Adipocyte (in vitro differentiated cells): ENCODE measurements around the gene ABCG2.
A peak's percentile ranks its signal among the peaks of the same experiment; 100 is the strongest.
"Not testable (repeated sequence)": the region's sequence is repeated elsewhere in the genome, so short reads cannot be mapped to it uniquely, and the experiment has no call there.

Experiments
- DNase-seq: peaks from one replicate; pipeline ENCODE4 v3.0.0-alpha.2; 2015; ENCODE audit warnings: low read depth
- H3K27me3 ChIP-seq: replicated peaks from 2 replicates; pipeline ENCODE4 v1.7.0; 2013; ENCODE audit warnings: mild to moderate bottlenecking, low read length, moderate library complexity; ENCODE audit not compliant: control insufficient read depth, insufficient read depth
- H3K36me3 ChIP-seq: 2 replicates; pipeline ENCODE4 v1.7.0; 2013; ENCODE audit warnings: low read length, mild to moderate bottlenecking, moderate library complexity; ENCODE audit not compliant: control insufficient read depth, insufficient read depth, severe bottlenecking
- H3K4me1 ChIP-seq: 2 replicates; pipeline ENCODE4 v1.7.0; 2013; ENCODE audit warnings: mild to moderate bottlenecking, low read length, moderate library complexity; ENCODE audit not compliant: control insufficient read depth, insufficient read depth
- H3K4me3 ChIP-seq: 2 replicates; pipeline ENCODE4 v1.7.0; 2013; ENCODE audit warnings: mild to moderate bottlenecking, low read length, moderate library complexity
- H3K9ac ChIP-seq: 2 replicates; pipeline ENCODE4 v1.7.0; 2013; ENCODE audit warnings: mild to moderate bottlenecking, low read length, moderate library complexity
- H3K9me3 ChIP-seq: 2 replicates; pipeline ENCODE4 v1.7.0; 2013; ENCODE audit warnings: mild to moderate bottlenecking, low read length, moderate library complexity; ENCODE audit not compliant: control insufficient read depth

The ABCG2 gene

DNA sequence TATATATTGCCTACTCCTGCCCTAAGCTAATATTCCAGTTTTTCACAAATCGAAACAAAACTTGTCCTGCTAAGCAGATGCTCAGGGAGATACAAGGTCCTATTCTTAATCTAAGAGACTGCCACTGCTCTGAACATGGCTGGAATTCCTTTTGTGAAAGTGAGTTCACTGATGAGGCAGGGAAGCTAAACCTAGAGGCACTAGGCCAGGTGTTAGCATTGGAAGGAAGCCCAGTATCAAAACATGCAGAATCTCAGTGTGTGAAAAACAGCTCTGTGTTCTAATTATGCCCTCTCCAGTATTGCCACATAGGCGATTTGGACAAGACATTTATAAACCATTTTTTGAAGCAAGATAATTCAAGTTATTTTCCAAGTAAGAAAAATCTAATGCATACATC is 47.6 kb downstream of the ABCG2 start:
- H3K9me3 ChIP-seq, result no peaks in the 10 kb centered on the region
- H3K9ac ChIP-seq, result no peak overlapping the region
- H3K27me3 ChIP-seq, result no peaks in the 10 kb centered on the region
- peaks cover 23% of the 10 kb centered on the region for H3K4me1 ChIP-seq
- DNase-seq, result no peak
- H3K36me3 ChIP-seq, result no peaks in the 10 kb centered on the region
- H3K4me3 ChIP-seq, result no peak overlapping the region

DNA sequence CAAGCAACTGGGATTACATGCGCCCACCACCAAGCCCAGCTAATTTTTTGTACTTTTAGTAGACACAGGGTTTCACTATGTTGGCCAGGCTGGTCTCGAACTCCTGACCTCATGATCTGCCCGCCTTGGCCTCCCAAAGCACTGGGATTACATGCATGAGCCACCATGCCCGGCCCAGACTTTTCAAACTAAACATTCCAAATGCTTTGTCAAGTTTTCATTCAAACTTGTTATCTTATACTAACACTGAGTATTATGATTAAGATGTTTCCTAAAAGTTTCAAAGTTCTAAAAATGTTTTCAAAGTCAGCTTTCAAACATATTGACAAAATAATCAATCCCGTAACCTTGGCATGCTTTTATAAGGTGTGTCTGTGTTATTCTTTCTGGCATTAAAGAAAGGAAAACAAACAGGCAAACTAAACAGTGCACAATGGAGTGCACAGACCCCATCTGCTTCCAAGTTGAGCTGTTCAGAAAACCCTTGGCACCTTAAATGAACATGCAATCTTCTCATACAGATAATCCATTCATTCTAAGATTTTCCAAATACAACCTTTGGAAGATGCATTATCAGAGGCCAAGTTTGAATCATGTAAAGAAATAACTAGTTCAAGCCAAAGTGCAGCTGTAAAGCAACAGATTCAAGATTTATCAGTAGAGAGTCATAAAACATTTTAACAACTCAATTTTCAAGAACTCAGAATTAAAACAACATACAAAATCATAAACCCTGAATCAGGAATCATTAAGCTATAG is 49.1 kb downstream of the ABCG2 start:
- Histone ChIP-seq H3K9ac (no peak overlapping the region), H3K4me3 (no peak overlapping the region), H3K4me1 (peaks cover 23% of the 10 kb centered on the region), H3K9me3 (no peaks in the 10 kb centered on the region), H3K27me3 (no peaks in the 10 kb centered on the region), H3K36me3 (no peaks in the 10 kb centered on the region)
- no peak for DNase-seq

DNA sequence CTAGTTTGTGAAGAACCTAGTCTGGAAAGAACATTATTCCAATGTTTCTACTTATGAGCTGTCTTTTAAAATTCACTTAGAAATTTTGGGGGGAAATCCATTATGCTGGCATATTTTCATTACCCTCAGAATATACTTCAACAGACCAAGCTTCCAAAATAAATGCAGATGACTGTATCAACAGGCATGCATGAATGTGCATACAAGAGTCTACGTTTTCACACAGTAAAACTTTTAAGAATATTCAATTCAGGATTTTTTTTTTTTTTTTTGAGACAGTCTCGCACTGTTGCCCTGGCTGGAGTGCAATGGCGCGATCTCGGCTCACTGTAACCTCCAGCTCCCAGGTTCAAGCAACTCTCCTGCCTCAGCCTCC is 49.7 kb downstream of the ABCG2 start:
- H3K4me3 ChIP-seq, result no peak overlapping the region
- H3K36me3 ChIP-seq, result no peaks in the 10 kb centered on the region
- H3K9me3 ChIP-seq, result no peaks in the 10 kb centered on the region
- DNase-seq, result peak; percentile 22
- H3K27me3 ChIP-seq, result no peaks in the 10 kb centered on the region
- peaks cover 23% of the 10 kb centered on the region for H3K4me1 ChIP-seq
- no peak overlapping the region for H3K9ac ChIP-seq

DNA sequence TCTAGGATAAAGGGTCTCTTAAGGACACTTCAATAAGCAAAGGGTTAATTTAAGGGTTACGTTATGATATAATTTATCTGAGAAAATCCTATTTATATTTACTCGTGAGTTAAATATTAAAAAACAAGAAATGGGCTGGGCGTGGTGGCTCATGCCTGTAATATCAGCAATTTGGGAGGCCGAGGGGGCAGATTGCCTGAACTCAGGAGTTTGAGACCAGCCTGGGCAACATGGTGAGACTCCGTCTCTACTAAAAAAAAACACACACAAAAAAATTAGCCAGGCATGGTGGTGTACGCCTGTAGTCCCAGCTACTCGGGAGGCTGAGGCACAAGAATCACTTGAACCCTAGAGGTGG is 50.4 kb downstream of the ABCG2 start:
- not testable (repeated sequence) for H3K4me3 ChIP-seq, H3K9me3 ChIP-seq, H3K27me3 ChIP-seq, H3K36me3 ChIP-seq, H3K9ac ChIP-seq, DNase-seq
- peaks cover 23% of the 10 kb centered on the region for H3K4me1 ChIP-seq

DNA sequence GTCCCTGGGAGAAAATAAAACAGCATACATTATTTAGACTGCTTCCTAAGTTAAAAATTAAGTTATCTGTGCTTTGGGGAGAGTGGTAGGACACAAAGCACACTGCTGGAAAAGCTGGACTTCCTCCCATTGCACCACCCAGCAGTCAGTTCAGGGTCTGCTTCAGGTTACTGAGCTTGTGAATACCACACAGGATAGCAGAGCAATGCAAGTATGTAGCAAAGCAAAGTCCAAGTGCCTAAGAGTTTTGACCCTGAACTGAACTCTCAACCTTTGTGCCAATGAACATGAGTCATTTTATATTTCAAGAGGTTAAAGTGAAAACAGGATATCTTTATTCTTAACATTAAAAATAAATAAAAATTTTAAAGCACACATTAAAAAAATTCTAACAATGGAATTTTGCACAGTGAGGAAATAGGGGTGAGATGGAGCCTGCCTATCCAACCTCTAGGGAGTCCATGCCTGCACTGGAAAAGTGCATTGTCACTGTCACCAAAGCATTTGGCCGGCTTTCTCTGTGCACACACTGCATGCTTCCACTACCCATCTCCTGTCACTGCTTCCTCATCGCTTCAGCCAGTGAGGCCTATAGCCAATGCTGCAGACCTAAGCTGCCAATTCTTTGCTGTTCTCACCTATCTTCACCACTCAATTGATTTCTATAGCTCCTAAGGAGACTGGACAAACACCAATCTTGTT is 50.9 kb downstream of the ABCG2 start:
- Histone ChIP-seq H3K9me3 (no peaks in the 10 kb centered on the region), H3K27me3 (no peaks in the 10 kb centered on the region), H3K36me3 (no peaks in the 10 kb centered on the region), H3K4me1 (peaks cover 23% of the 10 kb centered on the region), H3K4me3 (no peak overlapping the region), H3K9ac (no peak overlapping the region)
- DNase-seq, result peak; percentile 7

DNA sequence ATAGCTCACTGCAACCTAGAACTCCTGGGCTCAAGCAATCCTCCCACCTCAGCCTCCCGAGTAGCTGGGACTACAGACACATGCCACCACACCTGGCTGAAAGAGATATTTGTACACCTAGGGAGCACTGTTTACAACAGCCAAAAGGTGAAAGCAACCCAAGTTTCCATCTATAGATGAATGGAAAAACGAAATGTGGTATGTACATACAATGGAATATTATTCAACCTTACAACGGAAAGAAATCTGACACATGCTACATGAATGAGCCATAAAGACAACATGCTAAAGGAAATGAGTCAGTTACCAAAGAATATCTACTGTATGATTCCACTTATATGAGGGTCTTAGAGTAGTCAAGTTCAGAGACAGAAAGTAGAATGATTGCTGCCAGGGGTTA is 52.2 kb downstream of the ABCG2 start:
- Histone ChIP-seq H3K27me3 (no peaks in the 10 kb centered on the region), H3K36me3 (no peaks in the 10 kb centered on the region), H3K9ac (no peak overlapping the region), H3K4me1 (peaks cover 23% of the 10 kb centered on the region), H3K4me3 (no peak overlapping the region), H3K9me3 (no peaks in the 10 kb centered on the region)
- DNase-seq, result no peak

DNA sequence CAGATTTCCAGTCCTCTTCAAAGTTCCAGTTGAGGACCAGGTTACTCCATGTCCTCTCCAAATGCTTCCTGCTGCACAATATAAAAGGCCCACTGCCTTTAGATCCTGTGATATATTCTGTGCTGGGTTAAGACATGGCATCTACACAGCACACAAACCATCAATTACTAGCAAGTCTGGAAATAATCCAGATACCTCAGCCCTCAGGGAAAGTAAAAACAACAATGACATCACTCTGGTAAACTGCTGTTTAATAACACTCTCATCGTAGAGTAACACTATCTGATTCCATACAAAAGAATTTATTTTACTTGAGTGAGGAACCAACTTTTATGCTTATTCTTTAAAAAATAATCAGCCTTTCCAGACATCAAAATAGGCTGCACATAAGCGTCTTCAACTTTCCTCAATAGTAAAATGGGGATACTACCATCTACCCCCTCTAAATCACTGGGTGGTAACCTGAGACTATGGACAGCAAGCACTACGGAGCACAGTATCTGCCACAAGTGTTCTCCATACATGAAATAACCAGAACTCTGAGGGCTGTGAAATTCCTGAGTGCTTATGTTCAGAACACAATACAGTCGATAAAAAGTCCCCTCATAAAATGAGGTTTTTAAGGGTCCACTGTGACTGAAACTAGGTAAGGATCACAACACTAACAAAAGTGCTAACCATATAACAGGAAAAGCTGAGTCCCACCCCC is 53.4 kb downstream of the ABCG2 start:
- peak; percentile 72 for DNase-seq
- Histone ChIP-seq H3K4me3 (no peak overlapping the region), H3K9ac (no peak overlapping the region), H3K4me1 (peaks cover 23% of the 10 kb centered on the region), H3K27me3 (no peaks in the 10 kb centered on the region), H3K9me3 (no peaks in the 10 kb centered on the region), H3K36me3 (no peaks in the 10 kb centered on the region)

DNA sequence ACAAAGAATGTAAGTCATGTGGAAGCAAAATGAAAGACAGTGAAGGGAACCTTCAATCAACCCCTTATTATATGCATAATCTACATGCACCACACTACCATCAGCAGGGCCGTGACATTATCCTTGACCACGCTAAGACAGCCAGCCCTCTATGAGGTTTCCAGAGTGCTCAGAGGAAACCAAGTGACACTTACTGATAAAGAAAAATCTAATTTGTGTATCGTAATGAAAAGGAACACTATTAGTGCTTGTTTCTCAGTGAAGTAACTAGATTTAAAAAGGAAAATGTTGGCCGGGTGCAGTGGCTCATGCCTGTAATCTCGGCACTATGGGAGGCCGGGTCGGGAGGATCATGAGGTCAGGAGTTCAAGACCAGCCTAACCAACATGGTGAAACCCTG is 56.4 kb downstream of the ABCG2 start:
- Histone ChIP-seq H3K36me3 (no peaks in the 10 kb centered on the region), H3K27me3 (no peaks in the 10 kb centered on the region), H3K4me3 (no peak overlapping the region), H3K9ac (no peak overlapping the region), H3K9me3 (no peaks in the 10 kb centered on the region), H3K4me1 (peaks cover 7% of the 10 kb centered on the region)
- DNase-seq, result no peak

DNA sequence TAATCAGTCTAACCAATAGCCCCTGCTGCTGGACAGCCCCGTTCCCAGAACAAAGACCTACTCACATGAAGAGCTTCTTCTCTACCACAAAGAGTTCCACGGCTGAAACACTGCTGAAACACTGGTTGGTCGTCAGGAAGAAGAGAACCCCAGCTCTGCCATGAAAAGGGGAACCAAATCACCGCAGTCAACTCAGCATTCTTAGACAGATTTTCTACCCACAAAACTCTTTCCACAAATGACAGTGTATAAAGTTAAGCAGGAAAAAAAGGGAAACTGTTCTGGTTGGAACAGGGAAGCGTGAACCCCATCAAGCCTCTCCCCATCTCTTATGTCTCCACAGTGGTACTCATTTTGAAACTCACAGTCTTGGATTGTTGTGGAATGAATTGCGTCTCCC is 57.3 kb downstream of the ABCG2 start:
- Histone ChIP-seq H3K4me3 (no peak overlapping the region), H3K36me3 (no peaks in the 10 kb centered on the region), H3K9ac (no peak overlapping the region), H3K27me3 (no peaks in the 10 kb centered on the region), H3K4me1 (no peaks in the 10 kb centered on the region), H3K9me3 (no peaks in the 10 kb centered on the region)
- DNase-seq, result no peak

DNA sequence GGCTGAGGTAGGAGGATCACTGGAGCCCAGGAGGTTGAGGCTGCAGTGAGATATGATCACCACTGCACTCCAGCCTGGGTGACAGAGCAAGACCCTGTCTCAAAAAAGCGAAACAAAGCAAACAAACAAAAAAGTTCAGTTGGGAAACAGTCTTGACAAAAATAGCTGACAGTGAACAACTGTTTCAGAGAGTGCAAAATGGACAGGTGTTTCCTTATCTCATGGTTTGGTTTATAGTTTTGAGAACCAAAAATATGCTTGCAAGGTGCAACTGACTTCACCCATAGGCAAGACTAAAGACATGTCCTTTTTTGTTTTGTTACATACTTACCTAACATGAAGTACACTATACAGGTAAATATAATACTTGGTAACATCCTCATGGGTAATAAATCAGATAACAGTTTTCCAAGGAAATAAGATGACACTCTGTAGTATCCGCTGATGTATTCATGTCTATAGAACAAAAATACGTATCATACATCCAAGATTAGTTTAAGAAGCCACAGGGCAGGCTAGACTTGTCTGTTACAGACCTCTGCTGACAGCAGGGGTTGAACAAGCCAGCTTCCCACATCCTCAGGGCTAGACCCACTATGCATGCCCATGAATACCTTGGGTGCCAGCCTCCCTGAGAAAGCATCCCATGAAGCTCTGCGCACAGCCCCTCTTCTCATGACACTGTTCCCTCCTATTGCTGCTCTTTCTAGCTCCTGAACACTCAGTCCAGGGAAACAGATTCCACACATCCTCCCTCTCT is 59.3 kb downstream of the ABCG2 start:
- Histone ChIP-seq H3K27me3 (no peaks in the 10 kb centered on the region), H3K4me1 (no peaks in the 10 kb centered on the region), H3K4me3 (no peak overlapping the region), H3K36me3 (no peaks in the 10 kb centered on the region), H3K9ac (no peak overlapping the region), H3K9me3 (no peaks in the 10 kb centered on the region)
- DNase-seq, result no peak

DNA sequence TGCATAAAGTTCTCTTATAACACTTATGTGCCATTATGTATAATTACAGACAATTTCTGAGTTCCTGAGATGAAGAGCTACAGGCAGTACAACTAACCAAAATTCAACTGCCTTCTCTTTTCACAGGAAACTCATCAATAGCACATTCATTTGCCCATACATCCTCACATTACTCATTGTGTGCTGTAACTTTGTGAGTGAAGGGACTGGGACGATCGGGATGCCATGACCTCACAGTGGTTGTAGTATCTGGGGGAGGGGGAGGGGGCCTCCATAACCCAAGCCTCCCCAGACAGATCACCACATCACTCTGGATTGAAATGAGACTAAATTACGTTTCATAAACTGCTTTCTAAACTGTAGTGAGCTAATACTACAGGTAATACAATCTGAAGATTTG is 60.7 kb downstream of the ABCG2 start:
- DNase-seq, result no peak
- Histone ChIP-seq H3K4me3 (no peak overlapping the region), H3K9ac (no peak overlapping the region), H3K4me1 (no peaks in the 10 kb centered on the region), H3K9me3 (no peaks in the 10 kb centered on the region), H3K36me3 (no peaks in the 10 kb centered on the region), H3K27me3 (no peaks in the 10 kb centered on the region)
